HepG2 (cell line): ENCODE measurements around the gene CHDH. TPM values are rescaled to one million over a fixed set of nuclear protein-coding genes. Genes with fewer than 3 reads are reported as not detected.

Source experiments
- ATAC-seq: fragments of 200-7000 bp; cut with Tn5 transposase; 3 replicates; pipeline ENCODE4 v1.9.1; 2020; ENCODE audit warnings: mild to moderate bottlenecking, moderate library complexity
- BruUV-seq: library from RNA; stranded (reverse); fragments of 400-500 nt; replicated peaks from 2 replicates; lab custom pipeline; 2021; lab: Mats Ljungman, UMichigan
- CTCF ChIA-PET: fragments of 300-600 bp; formaldehyde crosslinking; extraction: SDS; loops from one replicate; lab custom pipeline; 2021; ENCODE audit warnings: low total read pairs, inconsistent platforms, low intra/inter-chr PET ratio; lab: Yijun Ruan, JAX
- POLR2A ChIA-PET: fragments of 350-600 bp; sonication (Branson Sonifier 250); formaldehyde crosslinking; loops from one replicate; lab custom pipeline; 2020; ENCODE audit warnings: antibody characterized with exemption, inconsistent platforms; lab: Yijun Ruan, JAX
- DNase-seq: peaks from one replicate; pipeline ENCODE4 v3.0.0-alpha.2; 2015; ENCODE audit warnings: low spot score
- FAIRE-seq: peaks from 3 replicates; lab custom pipeline; 2011; peaks lifted over from hg19 to GRCh38; lab: Jason Lieb, UNC
- H2AFZ ChIP-seq: one replicate; pipeline ENCODE4 v1.6.1; 2011; ENCODE audit warnings: low read length, inconsistent platforms
- H3K27ac ChIP-seq: fragments of 300-600 bp; 3 replicates; pipeline ENCODE4 v1.8.0; 2011; ENCODE audit warnings: mixed run types, mild to moderate bottlenecking, mixed read lengths, low read length, inconsistent platforms; ENCODE audit not compliant: insufficient read depth; ENCODE audit errors: extremely low read length
- H3K27me3 ChIP-seq, 2 experiments: fragments of 200-600 bp in 1 of 2; 2 replicates in 1 of 2; 3 replicates in 1 of 2; pipeline versions ENCODE4 v1.6.0 to v1.8.0; 2011; ENCODE audit warnings: low read length in 2 of 2, mild to moderate bottlenecking in 2 of 2, moderate library complexity in 2 of 2, inconsistent platforms in 1 of 2; ENCODE audit not compliant: insufficient read depth in 2 of 2, control insufficient read depth in 1 of 2
- H3K36me3 ChIP-seq, 2 experiments: fragments of 200-600 bp in 1 of 2; replicated peaks in 1 of 2; 2 replicates in 1 of 2; 3 replicates in 1 of 2; pipeline versions ENCODE4 v1.5.1 to v1.8.0; 2011; ENCODE audit warnings: low read length in 2 of 2, inconsistent platforms in 1 of 2; ENCODE audit not compliant: insufficient read depth in 2 of 2, control insufficient read depth in 1 of 2
- H3K4me1 ChIP-seq: 2 replicates; pipeline ENCODE4 v1.5.1; 2012; ENCODE audit warnings: low read length, inconsistent platforms; ENCODE audit not compliant: insufficient read depth
- H3K4me2 ChIP-seq: 2 replicates; pipeline ENCODE4 v1.6.0; 2011; ENCODE audit warnings: low read depth, low read length, inconsistent platforms
- H3K4me3 ChIP-seq, 3 experiments: fragments of 200-600 bp in 1 of 3; sonication (generic), shearing (Covaris generic) in 1 of 3; replicated peaks in 1 of 3; 2 replicates each; pipeline ENCODE4 v1.5.1; 2011 to 2016; ENCODE audit warnings: low read length in 3 of 3, inconsistent platforms in 2 of 3, low read depth in 2 of 3, mild to moderate bottlenecking in 2 of 3, control low read depth in 1 of 3, mixed read lengths in 1 of 3; ENCODE audit not compliant: insufficient read depth in 1 of 3
- H3K79me2 ChIP-seq: one replicate; pipeline ENCODE4 v1.6.1; 2011; ENCODE audit warnings: low read length, inconsistent platforms; ENCODE audit not compliant: insufficient read depth
- H3K9ac ChIP-seq: 2 replicates; pipeline ENCODE4 v1.6.0; 2011; ENCODE audit warnings: mild to moderate bottlenecking, low read depth, low read length, inconsistent platforms; ENCODE audit not compliant: insufficient read depth
- H3K9me3 ChIP-seq: 2 replicates; pipeline ENCODE4 v1.5.1; 2012; ENCODE audit warnings: mild to moderate bottlenecking, low read length
- H4K20me1 ChIP-seq: 2 replicates; pipeline ENCODE4 v1.6.0; 2011; ENCODE audit warnings: inconsistent platforms, mild to moderate bottlenecking, low read length, moderate library complexity; ENCODE audit not compliant: insufficient read depth
- GABPB1 ChIP-seq: IDR thresholded peaks from 2 replicates; pipeline ENCODE4 v1.6.1; 2016; ENCODE audit warnings: mild to moderate bottlenecking, missing genetic modification reagents, moderate library complexity, missing compliant biosample characterization
- HDAC2 ChIP-seq: sonication (generic); formaldehyde crosslinking; IDR thresholded peaks from 2 replicates; pipeline ENCODE4 v1.4.0; 2020; ENCODE audit warnings: missing genetic modification reagents
- HMGA1 ChIP-seq: sonication (generic); formaldehyde crosslinking; conservative IDR thresholded peaks from 2 replicates; pipeline ENCODE4 v1.4.0; 2020; ENCODE audit warnings: missing genetic modification reagents
- HNF4A ChIP-seq: sonication (generic); formaldehyde crosslinking; IDR thresholded peaks from 2 replicates; pipeline ENCODE4 v1.4.0; 2020; ENCODE audit warnings: missing genetic modification reagents
- MTF1 ChIP-seq: sonication (generic); formaldehyde crosslinking; IDR thresholded peaks from 2 replicates; pipeline ENCODE4 v1.5.0; 2020; ENCODE audit warnings: missing genetic modification reagents
- NR2C2 ChIP-seq: sonication (generic); formaldehyde crosslinking; IDR thresholded peaks from 2 replicates; pipeline ENCODE4 v1.4.0; 2020; ENCODE audit warnings: missing genetic modification reagents, mild to moderate bottlenecking, moderate library complexity, borderline replicate concordance
- POLR2G ChIP-seq: fragments of 200-400 bp; formaldehyde crosslinking; IDR thresholded peaks from 2 replicates; pipeline ENCODE4 v1.6.1; 2018; ENCODE audit warnings: mild to moderate bottlenecking, low read depth, low read length, moderate library complexity
- RAD21 ChIP-seq: fragments of 450-650 bp; formaldehyde crosslinking; IDR thresholded peaks from 2 replicates; pipeline ENCODE4 v1.5.0; 2020; ENCODE audit warnings: mild to moderate bottlenecking
- SETDB1 ChIP-seq: sonication (generic); formaldehyde crosslinking; IDR thresholded peaks from 2 replicates; pipeline ENCODE4 v1.5.1; 2020; ENCODE audit warnings: missing genetic modification reagents, mild to moderate bottlenecking, borderline replicate concordance
- THRA ChIP-seq: sonication (generic); formaldehyde crosslinking; IDR thresholded peaks from 2 replicates; pipeline ENCODE4 v1.4.0; 2020; ENCODE audit warnings: missing genetic modification reagents, borderline replicate concordance
- ZBTB42 ChIP-seq: sonication (generic); formaldehyde crosslinking; IDR thresholded peaks from 2 replicates; pipeline ENCODE4 v1.5.0; 2020; ENCODE audit warnings: mild to moderate bottlenecking, missing genetic modification reagents
- ZNF143 ChIP-seq: sonication (generic); formaldehyde crosslinking; IDR thresholded peaks from 2 replicates; pipeline ENCODE4 v1.4.0; 2020; ENCODE audit warnings: missing genetic modification reagents
- ZNF276 ChIP-seq: sonication (generic); formaldehyde crosslinking; IDR thresholded peaks from 2 replicates; pipeline ENCODE4 v1.4.0; 2020; ENCODE audit warnings: mild to moderate bottlenecking, low read depth, missing genetic modification reagents
- ZNF446 ChIP-seq: sonication (generic); formaldehyde crosslinking; IDR thresholded peaks from 2 replicates; pipeline ENCODE4 v1.5.0; 2020; ENCODE audit warnings: mild to moderate bottlenecking, missing genetic modification reagents
- ZSCAN12 ChIP-seq: sonication (generic); formaldehyde crosslinking; IDR thresholded peaks from 2 replicates; pipeline ENCODE4 v1.9.0; 2021; ENCODE audit warnings: mild to moderate bottlenecking, missing genetic modification reagents
- WGBS: methylation state at CpG from one replicate; pipeline ENCODE4 v1.1.6; 2017; ENCODE audit warnings: low lambda C conversion rate; 5-methylcytosine and 5-hydroxymethylcytosine counted together
- in situ Hi-C: cut with HindIII; loops from 2 replicates; pipeline ENCODE4 v1.10.0; 2017; ENCODE audit warnings: low pct_unique_long_range_greater_than_20kb; ENCODE audit not compliant: extremely low pct_ligation_motif_present
- intact Hi-C: fragments of 100-400 bp; cut with micrococcal nuclease; formaldehyde crosslinking; loops from one replicate; pipeline ENCODE4 v1.10.0; 2022; ENCODE audit not compliant: unreplicated experiment
- polyA plus RNA-seq, 8 experiments: library from polyadenylated mRNA; depleted of rRNA in 3 of 8; stranded (reverse) in 7 of 8; unstranded in 1 of 8; fragments of >200 nt; fragmentation: Illumina TruSeq in 4 of 8; extraction: Trizol in 4 of 8; gene quantifications; 2 replicates each; pipeline versions ENCODE4 v1.2.1 to v1.2.3, GENCODE V29; 2011 to 2016; ENCODE audit warnings: low read depth in 4 of 8, missing spikeins in 1 of 8, mixed read lengths in 1 of 8; ENCODE audit not compliant: insufficient read depth in 1 of 8
- total RNA-seq, 5 experiments: library from RNA; depleted of rRNA; stranded (reverse); fragments of >200 nt; fragmentation: Illumina TruSeq; extraction: Trizol; gene quantifications; 2 replicates each; pipeline ENCODE4 v1.2.3, GENCODE V29; 2016; ENCODE audit warnings: low read depth in 1 of 5

CHDH gene
- total and polyA plus RNA-seq, 2 of the 13 experiments (the other 11 are each of a cell fraction or from before 2014, with no cell fraction given), result 28.1 to 48.9 TPM

GRCh38 chr3:53858096-53858741 lies 12.0 kb upstream of the CHDH start:
- no peak overlapping the region for H3K9ac ChIP-seq
- no peaks in the 10 kb centered on the region for H3K79me2 ChIP-seq
- POLR2A ChIA-PET, result interaction anchor here (7.5 kb wide), 1 partner anchor 14 kb away, joined by 39 read pairs; no protein-coding TSS in a partner anchor
- TF ChIP-seq HMGA1 (CRISPR knock-in tag) (no peak), HDAC2 (CRISPR knock-in tag) (no peak), HNF4A (CRISPR knock-in tag) (no peak), ZNF446 (CRISPR knock-in tag) (no peak), POLR2G (0 out of 2 replicates have a peak, but pooled peaks have one; percentile 29), RAD21 (CRISPR knock-in tag) (no peak)
- no peaks in the 10 kb centered on the region for H3K9me3 ChIP-seq
- DNase-seq, result no peak
- TSS peak; percentile 1 for BruUV-seq
- FAIRE-seq, result no peak
- no peak overlapping the region for H2AFZ ChIP-seq
- H3K27ac ChIP-seq, result no peak overlapping the region
- no peak overlapping the region for H3K4me3 ChIP-seq
- intact Hi-C loops, result no loop called here
- peaks cover 35 to 80% of the 10 kb centered on the region in 2 experiments for H3K36me3 ChIP-seq
- ATAC-seq, result peak; percentile 46
- no peak overlapping the region for H3K4me2 ChIP-seq
- WGBS, result 82% methylated on average over 6 of the region's 7 CpGs
- H3K4me1 ChIP-seq, result peaks cover 24% of the 10 kb centered on the region
- CTCF ChIA-PET, result no interaction called here
- H3K27me3 ChIP-seq, result no peaks in the 10 kb centered on the region
- in situ Hi-C loops, result no loop called here
- H4K20me1 ChIP-seq, result 0 out of 2 replicates have a peak, but pooled peaks cover 2% of the 10 kb centered on the region

- FAIRE-seq (no peak), ATAC-seq (no peak), DNase-seq (no peak)
- Histone ChIP-seq H3K4me3 (no peak overlapping the region), H2AFZ (no peak overlapping the region), H3K9ac (no peak overlapping the region), H3K4me2 (no peak overlapping the region), H3K9me3 (no peaks in the 10 kb centered on the region), H3K27me3 (no peaks in the 10 kb centered on the region), H3K79me2 (no peaks in the 10 kb centered on the region), H3K27ac (no peak overlapping the region), H3K36me3 (peaks cover 45 to 90% of the 10 kb centered on the region in 2 experiments), H3K4me1 (peaks cover 11% of the 10 kb centered on the region; the same call in 1 of the 2 replicates), H4K20me1 (0 out of 2 replicates have a peak, but pooled peaks cover 2% of the 10 kb centered on the region)
- TF ChIP-seq MTF1 (CRISPR knock-in tag) (no peak), GABPB1 (CRISPR knock-in tag) (no peak), SETDB1 (CRISPR knock-in tag) (no peak), ZSCAN12 (CRISPR knock-in tag) (no peak), NR2C2 (CRISPR knock-in tag) (no peak), ZBTB42 (CRISPR knock-in tag) (no peak), ZNF276 (CRISPR knock-in tag) (no peak), THRA (no peak), ZNF143 (CRISPR knock-in tag) (no peak)
- ChIA-PET POLR2A (interaction anchor here (1.1 to 7.5 kb wide), 2 partner anchors 10 to 13 kb away, joined by 3 to 39 read pairs; no protein-coding TSS in a partner anchor), CTCF (no interaction called here)
- 96% methylated on average over 7 of the region's 7 CpGs for WGBS
- in situ Hi-C loops, result no loop called here
- intact Hi-C loops, result no loop called here
- BruUV-seq, result no TSS peak
These were observed 10.7 kb upstream of the CHDH start for GRCh38 chr3:53856964-53857363.
